Activated T-helper 2 cell treated with anti-CD3 and anti-CD28 coated beads, Interferon-gamma antibody, Interleukin-2, Interleukin-4, amounts not matched to agents 10 μg/mL and 5 μg/mL and 100 μg/mL, durations not matched to agents 14 hours and 24 hours and 36 hours (primary cell): ENCODE results near the gene ASB5. TPM values are rescaled to one million over a fixed set of nuclear protein-coding genes. Genes with fewer than 3 reads are reported as not detected.

ENCODE experiments used
- DNase-seq: peaks from one replicate; pipeline ENCODE4 v3.0.0; 2021; ENCODE audit warnings: low spot score
- H3K27ac Mint-ChIP-seq: one replicate; pipeline ENCODE4 v1.8.0; 2021; ENCODE audit warnings: mixed read lengths
- H3K27me3 Mint-ChIP-seq: one replicate; pipeline ENCODE4 v1.8.0; 2021; ENCODE audit warnings: low read depth, mixed read lengths
- H3K36me3 Mint-ChIP-seq: one replicate; pipeline ENCODE4 v1.8.0; 2021; ENCODE audit warnings: low read depth, mixed read lengths
- H3K4me1 Mint-ChIP-seq: one replicate; pipeline ENCODE4 v1.8.0; 2021; ENCODE audit warnings: low read depth, mixed read lengths
- H3K4me3 Mint-ChIP-seq: one replicate; pipeline ENCODE4 v1.8.0; 2021; ENCODE audit warnings: low read depth, mild to moderate bottlenecking, moderate library complexity, mixed read lengths
- H3K9me3 Mint-ChIP-seq: one replicate; pipeline ENCODE4 v1.8.0; 2021; ENCODE audit warnings: mixed read lengths
- intact Hi-C: fragments of 100-400 bp; cut with micrococcal nuclease; formaldehyde crosslinking; loops from one replicate; pipeline ENCODE4 v1.15.1; 2023
- total RNA-seq: library from RNA; stranded (reverse); gene quantifications from 2 replicates; pipeline ENCODE4 v1.2.3, GENCODE V29; 2022

The ASB5 gene
- total RNA-seq, 1 donor from 2014 or later: not detected

- peaks cover 26% of the 10 kb centered on the region for H3K27me3 Mint-ChIP-seq
- DNase-seq: no peak
- peaks cover 3% of the 10 kb centered on the region for H3K9me3 Mint-ChIP-seq
- H3K36me3 Mint-ChIP-seq: peaks cover 3% of the 10 kb centered on the region
- no peak overlapping the region for H3K4me3 Mint-ChIP-seq
- H3K27ac Mint-ChIP-seq: no peak overlapping the region
- intact Hi-C loops: loop anchor here (10.0 kb wide), 1 partner anchor 296 kb away; no protein-coding TSS in a partner anchor
- H3K4me1 Mint-ChIP-seq: peaks cover 22% of the 10 kb centered on the region
These were observed 70.6 kb downstream of the ASB5 start for GRCh38 chr4:176198316-176198903.

- H3K27ac Mint-ChIP-seq: no peak within 1 kb of the TSS
- H3K9me3 Mint-ChIP-seq: peaks cover 3% of the 10 kb centered on the region
- H3K4me3 Mint-ChIP-seq: peak within 1 kb of the TSS; percentile 71
- H3K27me3 Mint-ChIP-seq: peaks cover 42% of the 10 kb centered on the region
- H3K4me1 Mint-ChIP-seq: peaks cover 25% of the 10 kb centered on the region
- DNase-seq: peak; percentile 90
- peaks cover 3% of the 10 kb centered on the region for H3K36me3 Mint-ChIP-seq
- intact Hi-C loops: loop anchor here (1.0 to 10.0 kb wide), 5 partner anchors 71 to 707 kb away; partner anchors contain the start of gene WDR17
These were observed 73.6 kb downstream of the ASB5 start, which contains the start of gene SPATA4 for GRCh38 chr4:176195184-176195978. TSS of gene SPATA4 (minus strand) at chr4:176195585. CDS start at chr4:176195562, 23 bp downstream.

- intact Hi-C loops: loop anchor here (2.0 to 10.0 kb wide), 3 partner anchors 129 to 709 kb away; partner anchors contain the start of gene WDR17
- H3K9me3 Mint-ChIP-seq: peaks cover 3% of the 10 kb centered on the region
- DNase-seq: no peak
- H3K27ac Mint-ChIP-seq: peak overlapping the region; percentile 77
- H3K27me3 Mint-ChIP-seq: peaks cover 47% of the 10 kb centered on the region
- peaks cover 3% of the 10 kb centered on the region for H3K36me3 Mint-ChIP-seq
- H3K4me3 Mint-ChIP-seq: peak overlapping the region; percentile 30
- H3K4me1 Mint-ChIP-seq: peaks cover 25% of the 10 kb centered on the region
These were observed 75.1 kb downstream of the ASB5 start for GRCh38 chr4:176193938-176194337.

- Mint-ChIP-seq H3K27me3 (peaks cover 46% of the 10 kb centered on the region), H3K4me3 (no peak overlapping the region), H3K4me1 (peaks cover 25% of the 10 kb centered on the region), H3K27ac (no peak overlapping the region), H3K36me3 (peaks cover 3% of the 10 kb centered on the region), H3K9me3 (peaks cover 3% of the 10 kb centered on the region)
- intact Hi-C loops: loop anchor here (10.0 kb wide), 1 partner anchor 302 kb away; no protein-coding TSS in a partner anchor
- no peak for DNase-seq
These were observed 75.9 kb downstream of the ASB5 start for GRCh38 chr4:176193126-176193525.

- no peak overlapping the region for H3K4me3 Mint-ChIP-seq
These were observed 77.0 kb downstream of the ASB5 start for GRCh38 chr4:176191974-176192373.

GRCh38 chr4:176189891-176190795 lies 78.9 kb downstream of the ASB5 start:
- no peak for DNase-seq
- no peak overlapping the region for H3K4me3 Mint-ChIP-seq
- peaks cover 42% of the 10 kb centered on the region for H3K27me3 Mint-ChIP-seq

More at GRCh38 chr4:176191974-176192373, 77.0 kb downstream of the ASB5 start:
- DNase-seq: no peak
- Mint-ChIP-seq H3K27ac (no peak overlapping the region), H3K9me3 (peaks cover 3% of the 10 kb centered on the region), H3K36me3 (peaks cover 3% of the 10 kb centered on the region), H3K4me1 (peaks cover 28% of the 10 kb centered on the region), H3K27me3 (peaks cover 40% of the 10 kb centered on the region)
- intact Hi-C loops: loop anchor here (10.0 kb wide), 1 partner anchor 303 kb away; no protein-coding TSS in a partner anchor

DNA sequence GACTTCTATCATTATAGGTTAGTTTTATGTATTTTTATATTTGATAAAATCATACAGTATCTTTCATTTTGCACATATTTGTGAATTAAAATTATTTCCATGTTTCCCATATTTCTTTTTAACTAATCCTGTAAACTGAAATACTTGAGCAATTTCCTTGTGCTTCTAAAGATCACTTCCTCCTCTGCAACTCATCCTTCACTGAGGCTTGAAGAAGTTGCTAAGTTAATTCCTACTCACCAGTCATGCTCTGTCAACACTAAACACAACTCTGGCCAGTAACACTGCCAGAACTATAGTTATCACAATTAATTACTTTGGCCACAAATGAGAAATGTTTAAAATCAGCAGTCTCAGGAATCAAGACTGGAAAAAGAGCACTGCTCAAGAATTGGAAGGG lies 80.4 kb downstream of the ASB5 start:
- Mint-ChIP-seq H3K9me3 (no peaks in the 10 kb centered on the region), H3K27ac (no peak overlapping the region), H3K27me3 (peaks cover 41% of the 10 kb centered on the region), H3K4me1 (peaks cover 7% of the 10 kb centered on the region), H3K4me3 (no peak overlapping the region), H3K36me3 (no peaks in the 10 kb centered on the region)
- intact Hi-C loops: no loop called here
- DNase-seq: no peak

More at GRCh38 chr4:176189891-176190795, 78.9 kb downstream of the ASB5 start:
- H3K36me3 Mint-ChIP-seq: no peaks in the 10 kb centered on the region
- H3K4me1 Mint-ChIP-seq: peaks cover 21% of the 10 kb centered on the region
- no peaks in the 10 kb centered on the region for H3K9me3 Mint-ChIP-seq
- no peak overlapping the region for H3K27ac Mint-ChIP-seq
- intact Hi-C loops: loop anchor here (10.0 kb wide), 1 partner anchor 305 kb away; no protein-coding TSS in a partner anchor

- Mint-ChIP-seq H3K4me3 (no peak overlapping the region), H3K9me3 (no peaks in the 10 kb centered on the region), H3K27me3 (peaks cover 40% of the 10 kb centered on the region), H3K27ac (no peak overlapping the region), H3K4me1 (peaks cover 2% of the 10 kb centered on the region), H3K36me3 (no peaks in the 10 kb centered on the region)
- no peak for DNase-seq
- intact Hi-C loops: no loop called here
These were observed 81.4 kb downstream of the ASB5 start for GRCh38 chr4:176187624-176188023.

- intact Hi-C loops: no loop called here
- Mint-ChIP-seq H3K27me3 (peaks cover 34% of the 10 kb centered on the region), H3K4me1 (peaks cover 2% of the 10 kb centered on the region)
These were observed 82.2 kb downstream of the ASB5 start for GRCh38 chr4:176186671-176187395.

DNA sequence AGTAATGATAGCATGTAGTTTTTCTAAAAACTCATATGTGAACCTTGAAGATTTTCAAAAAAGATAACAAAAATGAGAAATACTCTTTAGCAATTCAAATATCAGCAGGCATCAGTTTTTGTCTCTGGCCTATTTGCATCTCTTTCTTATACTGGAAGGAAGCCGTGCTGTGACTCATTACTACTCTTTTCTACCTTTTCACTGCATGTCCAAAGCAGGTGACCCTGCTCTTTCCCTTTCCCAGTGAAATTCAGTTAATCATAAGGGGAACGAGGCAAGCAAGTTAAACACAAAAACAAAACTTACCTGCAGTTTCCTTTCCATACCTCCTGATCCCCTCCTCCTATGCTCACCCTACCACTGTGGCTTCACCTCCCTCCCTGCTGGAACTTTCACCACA lies 83.0 kb downstream of the ASB5 start:
- Mint-ChIP-seq H3K9me3 (no peaks in the 10 kb centered on the region), H3K36me3 (no peaks in the 10 kb centered on the region), H3K27me3 (peaks cover 27% of the 10 kb centered on the region), H3K4me1 (peaks cover 2% of the 10 kb centered on the region), H3K4me3 (no peak overlapping the region), H3K27ac (no peak overlapping the region)
- intact Hi-C loops: no loop called here
- DNase-seq: no peak

More at GRCh38 chr4:176186671-176187395, 82.2 kb downstream of the ASB5 start:
- no peak for DNase-seq
- no peaks in the 10 kb centered on the region for H3K9me3 Mint-ChIP-seq
- H3K27ac Mint-ChIP-seq: no peak overlapping the region
- no peaks in the 10 kb centered on the region for H3K36me3 Mint-ChIP-seq
- H3K4me3 Mint-ChIP-seq: no peak overlapping the region

DNA sequence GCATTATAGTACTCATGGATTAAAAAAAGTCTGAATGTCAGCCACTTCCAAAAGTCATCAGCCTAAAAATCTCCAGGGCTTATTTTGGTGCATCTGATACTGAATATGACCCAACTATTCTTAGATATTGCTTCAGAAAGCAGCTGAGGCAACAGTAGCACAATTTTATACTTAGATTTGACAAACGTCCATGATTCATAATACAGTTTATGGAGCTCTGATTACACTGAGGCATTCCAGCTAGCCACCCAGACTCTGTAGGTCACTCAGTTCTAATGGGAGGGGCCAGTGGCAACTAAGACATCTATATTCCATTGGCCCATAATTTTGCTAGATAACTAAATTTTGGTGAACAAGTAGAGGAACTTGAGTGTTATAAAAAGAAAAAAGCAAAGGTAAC lies 84.0 kb downstream of the ASB5 start:
- Mint-ChIP-seq H3K9me3 (no peaks in the 10 kb centered on the region), H3K4me3 (no peak overlapping the region), H3K36me3 (no peaks in the 10 kb centered on the region), H3K27ac (no peak overlapping the region), H3K27me3 (peaks cover 27% of the 10 kb centered on the region), H3K4me1 (peaks cover 2% of the 10 kb centered on the region)
- no peak for DNase-seq
- intact Hi-C loops: no loop called here
